ENCODE results near the gene HOXA3. TPM values are rescaled to one million over a fixed set of nuclear protein-coding genes. Genes with fewer than 3 reads are reported as not detected.

The HOXA3 gene
- total RNA-seq, 1 experiment from 2014 or later: not detected

DNA sequence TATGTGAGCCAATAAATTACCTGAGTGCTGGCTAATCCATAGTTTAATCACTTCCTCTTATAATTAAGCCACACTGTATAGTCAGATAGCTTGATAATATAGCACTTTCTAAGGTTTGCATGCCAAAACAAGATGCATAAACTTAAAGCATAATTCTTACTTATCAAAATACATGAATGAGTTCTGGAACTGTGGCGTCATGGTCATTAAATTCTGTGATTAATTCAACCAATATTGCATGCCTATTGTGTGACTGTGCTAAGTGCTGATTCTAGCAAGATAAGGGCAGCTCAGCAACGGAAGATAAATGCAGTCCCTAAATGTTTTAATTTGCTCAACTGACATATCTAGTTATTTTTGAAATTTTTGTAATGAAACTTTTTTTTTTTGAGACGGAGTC is 86.2 kb downstream of the HOXA3 start:
- no peak for ATAC-seq
- CTCF ChIA-PET: no interaction called here

DNA sequence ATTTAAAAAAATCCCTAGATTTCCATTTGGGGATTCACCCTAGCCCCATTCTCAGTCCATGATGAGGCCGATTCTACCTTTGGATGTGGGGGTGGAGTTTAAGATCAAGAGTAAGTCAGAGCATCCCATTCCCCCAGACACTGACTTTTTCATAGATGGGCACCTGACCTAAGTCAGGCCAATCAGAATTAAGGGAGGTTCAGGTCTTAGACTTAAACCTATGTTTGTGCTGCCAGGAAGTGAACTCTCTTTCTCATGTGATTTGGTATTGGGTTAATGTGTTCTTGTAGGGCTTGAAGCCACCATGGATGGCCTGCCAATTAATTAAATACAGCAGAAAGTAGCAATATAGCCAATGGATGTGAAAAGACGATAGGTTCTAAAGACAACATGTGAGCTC is 86.7 kb downstream of the HOXA3 start:
- ChIA-PET CTCF (no interaction called here), POLR2A (no interaction called here)
- TF ChIP-seq, protein P1, sequence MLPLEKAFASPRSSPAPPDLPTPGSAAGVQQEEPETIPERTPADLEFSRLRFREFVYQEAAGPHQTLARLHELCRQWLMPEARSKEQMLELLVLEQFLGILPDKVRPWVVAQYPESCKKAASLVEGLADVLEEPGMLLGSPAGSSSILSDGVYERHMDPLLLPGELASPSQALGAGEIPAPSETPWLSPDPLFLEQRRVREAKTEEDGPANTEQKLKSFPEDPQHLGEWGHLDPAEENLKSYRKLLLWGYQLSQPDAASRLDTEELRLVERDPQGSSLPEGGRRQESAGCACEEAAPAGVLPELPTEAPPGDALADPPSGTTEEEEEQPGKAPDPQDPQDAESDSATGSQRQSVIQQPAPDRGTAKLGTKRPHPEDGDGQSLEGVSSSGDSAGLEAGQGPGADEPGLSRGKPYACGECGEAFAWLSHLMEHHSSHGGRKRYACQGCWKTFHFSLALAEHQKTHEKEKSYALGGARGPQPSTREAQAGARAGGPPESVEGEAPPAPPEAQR (CRISPR knock-in tag; IDR thresholded peaks at IDR 0.05): no peak
- TF ChIP-seq, protein P2, sequence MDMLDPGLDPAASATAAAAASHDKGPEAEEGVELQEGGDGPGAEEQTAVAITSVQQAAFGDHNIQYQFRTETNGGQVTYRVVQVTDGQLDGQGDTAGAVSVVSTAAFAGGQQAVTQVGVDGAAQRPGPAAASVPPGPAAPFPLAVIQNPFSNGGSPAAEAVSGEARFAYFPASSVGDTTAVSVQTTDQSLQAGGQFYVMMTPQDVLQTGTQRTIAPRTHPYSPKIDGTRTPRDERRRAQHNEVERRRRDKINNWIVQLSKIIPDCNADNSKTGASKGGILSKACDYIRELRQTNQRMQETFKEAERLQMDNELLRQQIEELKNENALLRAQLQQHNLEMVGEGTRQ (CRISPR knock-in tag; IDR thresholded peaks at IDR 0.05): peak; percentile 24; the same call in 1 of the 2 replicates
- peaks cover 5% of the 10 kb centered on the region for H3K27me3 Mint-ChIP-seq (ENCODE audit: low read depth)
- no peak overlapping the region for H3K4me3 Mint-ChIP-seq
- H3K27ac Mint-ChIP-seq: no peak overlapping the region
- no peaks in the 10 kb centered on the region for H3K4me1 Mint-ChIP-seq
- H3K9me3 Mint-ChIP-seq: no peaks in the 10 kb centered on the region
- DNase-seq (ENCODE audit: low spot score) (no peak), ATAC-seq (no peak)
- no peaks in the 10 kb centered on the region for H3K36me3 Mint-ChIP-seq

More for the DNA sequence above, 86.2 kb downstream of the HOXA3 start:
- POLR2A ChIA-PET: no interaction called here
- no peak overlapping the region for H3K27ac Mint-ChIP-seq
- TF ChIP-seq JUN (CRISPR knock-in tag; IDR thresholded peaks at IDR 0.05) (no peak), NR3C1 (CRISPR knock-in tag; conservative IDR thresholded peaks at IDR 0.05; ENCODE audit: low read depth) (no peak), NFYB (CRISPR knock-in tag; conservative IDR thresholded peaks at IDR 0.05; ENCODE audit: low read depth) (no peak), EMX1 (CRISPR knock-in tag; IDR thresholded peaks at IDR 0.05) (no peak), HMGA2 (CRISPR knock-in tag; IDR thresholded peaks at IDR 0.05) (no peak), SP1 (CRISPR knock-in tag; conservative IDR thresholded peaks at IDR 0.05) (no peak), SMAD3 (CRISPR knock-in tag; IDR thresholded peaks at IDR 0.05; ENCODE audit: borderline replicate concordance) (no peak), MXD4 (CRISPR knock-in tag; IDR thresholded peaks at IDR 0.05; ENCODE audit: borderline replicate concordance) (no peak), JAZF1 (CRISPR knock-in tag; IDR thresholded peaks at IDR 0.05) (no peak)
- TF ChIP-seq, protein P3, sequence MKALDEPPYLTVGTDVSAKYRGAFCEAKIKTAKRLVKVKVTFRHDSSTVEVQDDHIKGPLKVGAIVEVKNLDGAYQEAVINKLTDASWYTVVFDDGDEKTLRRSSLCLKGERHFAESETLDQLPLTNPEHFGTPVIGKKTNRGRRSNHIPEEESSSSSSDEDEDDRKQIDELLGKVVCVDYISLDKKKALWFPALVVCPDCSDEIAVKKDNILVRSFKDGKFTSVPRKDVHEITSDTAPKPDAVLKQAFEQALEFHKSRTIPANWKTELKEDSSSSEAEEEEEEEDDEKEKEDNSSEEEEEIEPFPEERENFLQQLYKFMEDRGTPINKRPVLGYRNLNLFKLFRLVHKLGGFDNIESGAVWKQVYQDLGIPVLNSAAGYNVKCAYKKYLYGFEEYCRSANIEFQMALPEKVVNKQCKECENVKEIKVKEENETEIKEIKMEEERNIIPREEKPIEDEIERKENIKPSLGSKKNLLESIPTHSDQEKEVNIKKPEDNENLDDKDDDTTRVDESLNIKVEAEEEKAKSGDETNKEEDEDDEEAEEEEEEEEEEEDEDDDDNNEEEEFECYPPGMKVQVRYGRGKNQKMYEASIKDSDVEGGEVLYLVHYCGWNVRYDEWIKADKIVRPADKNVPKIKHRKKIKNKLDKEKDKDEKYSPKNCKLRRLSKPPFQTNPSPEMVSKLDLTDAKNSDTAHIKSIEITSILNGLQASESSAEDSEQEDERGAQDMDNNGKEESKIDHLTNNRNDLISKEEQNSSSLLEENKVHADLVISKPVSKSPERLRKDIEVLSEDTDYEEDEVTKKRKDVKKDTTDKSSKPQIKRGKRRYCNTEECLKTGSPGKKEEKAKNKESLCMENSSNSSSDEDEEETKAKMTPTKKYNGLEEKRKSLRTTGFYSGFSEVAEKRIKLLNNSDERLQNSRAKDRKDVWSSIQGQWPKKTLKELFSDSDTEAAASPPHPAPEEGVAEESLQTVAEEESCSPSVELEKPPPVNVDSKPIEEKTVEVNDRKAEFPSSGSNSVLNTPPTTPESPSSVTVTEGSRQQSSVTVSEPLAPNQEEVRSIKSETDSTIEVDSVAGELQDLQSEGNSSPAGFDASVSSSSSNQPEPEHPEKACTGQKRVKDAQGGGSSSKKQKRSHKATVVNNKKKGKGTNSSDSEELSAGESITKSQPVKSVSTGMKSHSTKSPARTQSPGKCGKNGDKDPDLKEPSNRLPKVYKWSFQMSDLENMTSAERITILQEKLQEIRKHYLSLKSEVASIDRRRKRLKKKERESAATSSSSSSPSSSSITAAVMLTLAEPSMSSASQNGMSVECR (CRISPR knock-in tag; IDR thresholded peaks at IDR 0.05; ENCODE audit: borderline replicate concordance): no peak
- TF ChIP-seq, protein P4, sequence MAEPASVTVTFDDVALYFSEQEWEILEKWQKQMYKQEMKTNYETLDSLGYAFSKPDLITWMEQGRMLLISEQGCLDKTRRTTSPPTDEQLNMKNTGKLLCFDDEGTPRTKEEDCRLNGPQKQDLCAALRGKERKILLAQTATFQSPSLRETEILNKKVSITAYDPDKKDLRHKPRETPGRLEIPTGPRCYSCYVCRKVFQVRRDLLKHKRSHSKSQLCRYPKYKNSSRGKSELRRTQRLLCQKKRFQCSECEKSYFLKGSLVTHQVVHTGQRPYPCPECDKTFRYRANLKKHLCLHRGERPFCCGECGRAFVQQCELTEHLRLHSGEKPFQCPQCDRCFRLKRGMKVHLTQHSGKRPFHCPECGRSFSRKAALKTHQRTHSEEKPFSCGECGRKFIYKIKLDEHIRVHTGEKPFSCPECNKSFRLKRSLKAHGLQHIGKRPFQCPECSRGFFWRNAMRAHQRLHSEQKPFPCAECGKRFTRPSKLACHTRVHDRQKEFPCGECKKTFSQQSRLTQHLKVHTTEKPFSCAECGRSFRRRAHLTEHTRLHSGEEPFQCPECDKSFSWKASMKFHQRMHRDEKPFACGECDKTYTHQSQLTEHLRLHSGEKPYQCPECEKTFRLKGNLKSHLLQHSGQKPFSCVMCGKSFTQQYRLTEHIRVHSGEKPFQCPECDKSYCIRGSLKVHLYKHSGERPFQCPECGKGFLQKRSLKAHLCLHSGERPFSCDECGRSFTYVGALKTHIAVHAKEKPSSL (CRISPR knock-in tag; conservative IDR thresholded peaks at IDR 0.05): no peak
- no peak for DNase-seq (ENCODE audit: low spot score)
- H3K9me3 Mint-ChIP-seq: no peaks in the 10 kb centered on the region
- H3K4me1 Mint-ChIP-seq: no peaks in the 10 kb centered on the region
- no peaks in the 10 kb centered on the region for H3K36me3 Mint-ChIP-seq
- H3K4me3 Mint-ChIP-seq: no peak overlapping the region
- H3K27me3 Mint-ChIP-seq (ENCODE audit: low read depth): peaks cover 5% of the 10 kb centered on the region

DNA sequence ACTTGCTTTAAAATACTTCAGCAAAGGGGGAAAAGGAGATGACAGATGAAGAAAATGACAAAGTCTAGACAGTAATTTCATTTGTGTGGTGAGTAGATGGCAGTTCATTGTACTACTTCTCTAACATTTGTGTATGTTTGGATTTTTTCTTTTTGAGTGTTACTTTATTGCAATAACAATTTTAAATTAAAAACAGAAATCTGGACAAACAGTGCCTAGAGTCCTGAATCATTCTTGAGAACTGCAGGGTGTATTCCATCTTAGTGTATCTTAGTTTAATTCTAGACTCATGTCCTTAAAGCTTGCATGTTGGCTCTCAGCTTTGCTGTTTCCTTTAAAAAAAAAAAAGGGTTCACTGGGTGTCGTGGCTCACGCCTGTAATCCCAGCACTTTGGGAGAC is 87.7 kb downstream of the HOXA3 start:
- CTCF ChIA-PET: interaction anchor here (1.5 kb wide), 1 partner anchor 12 kb away, joined by 6 read pairs; no protein-coding TSS in a partner anchor
- Mint-ChIP-seq H3K4me3 (no peak overlapping the region), H3K27ac (no peak overlapping the region), H3K4me1 (no peaks in the 10 kb centered on the region), H3K27me3 (ENCODE audit: low read depth) (peaks cover 9% of the 10 kb centered on the region), H3K36me3 (no peaks in the 10 kb centered on the region), H3K9me3 (no peaks in the 10 kb centered on the region)
- DNase-seq (ENCODE audit: low spot score): no peak
- ATAC-seq: no peak
- POLR2A ChIA-PET: interaction anchor here (0.7 kb wide), 1 partner anchor 35 kb away, joined by 5 read pairs; no protein-coding TSS in a partner anchor
- TF ChIP-seq JUN (CRISPR knock-in tag; IDR thresholded peaks at IDR 0.05): no peak
- no peak for TF ChIP-seq RORB (CRISPR knock-in tag; IDR thresholded peaks at IDR 0.05)
- no peak for TF ChIP-seq ZNF263 (CRISPR knock-in tag; IDR thresholded peaks at IDR 0.05; ENCODE audit: low read depth)
- no peak for TF ChIP-seq ESRRA (CRISPR knock-in tag; IDR thresholded peaks at IDR 0.05; ENCODE audit: borderline replicate concordance)
- no peak for TF ChIP-seq TEAD4 (CRISPR knock-in tag; IDR thresholded peaks at IDR 0.05)
- TF ChIP-seq, protein P5, sequence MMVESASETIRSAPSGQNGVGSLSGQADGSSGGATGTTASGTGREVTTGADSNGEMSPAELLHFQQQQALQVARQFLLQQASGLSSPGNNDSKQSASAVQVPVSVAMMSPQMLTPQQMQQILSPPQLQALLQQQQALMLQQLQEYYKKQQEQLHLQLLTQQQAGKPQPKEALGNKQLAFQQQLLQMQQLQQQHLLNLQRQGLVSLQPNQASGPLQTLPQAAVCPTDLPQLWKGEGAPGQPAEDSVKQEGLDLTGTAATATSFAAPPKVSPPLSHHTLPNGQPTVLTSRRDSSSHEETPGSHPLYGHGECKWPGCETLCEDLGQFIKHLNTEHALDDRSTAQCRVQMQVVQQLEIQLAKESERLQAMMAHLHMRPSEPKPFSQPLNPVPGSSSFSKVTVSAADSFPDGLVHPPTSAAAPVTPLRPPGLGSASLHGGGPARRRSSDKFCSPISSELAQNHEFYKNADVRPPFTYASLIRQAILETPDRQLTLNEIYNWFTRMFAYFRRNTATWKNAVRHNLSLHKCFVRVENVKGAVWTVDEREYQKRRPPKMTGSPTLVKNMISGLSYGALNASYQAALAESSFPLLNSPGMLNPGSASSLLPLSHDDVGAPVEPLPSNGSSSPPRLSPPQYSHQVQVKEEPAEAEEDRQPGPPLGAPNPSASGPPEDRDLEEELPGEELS (CRISPR knock-in tag; IDR thresholded peaks at IDR 0.05): no peak
- TF ChIP-seq, protein P6, sequence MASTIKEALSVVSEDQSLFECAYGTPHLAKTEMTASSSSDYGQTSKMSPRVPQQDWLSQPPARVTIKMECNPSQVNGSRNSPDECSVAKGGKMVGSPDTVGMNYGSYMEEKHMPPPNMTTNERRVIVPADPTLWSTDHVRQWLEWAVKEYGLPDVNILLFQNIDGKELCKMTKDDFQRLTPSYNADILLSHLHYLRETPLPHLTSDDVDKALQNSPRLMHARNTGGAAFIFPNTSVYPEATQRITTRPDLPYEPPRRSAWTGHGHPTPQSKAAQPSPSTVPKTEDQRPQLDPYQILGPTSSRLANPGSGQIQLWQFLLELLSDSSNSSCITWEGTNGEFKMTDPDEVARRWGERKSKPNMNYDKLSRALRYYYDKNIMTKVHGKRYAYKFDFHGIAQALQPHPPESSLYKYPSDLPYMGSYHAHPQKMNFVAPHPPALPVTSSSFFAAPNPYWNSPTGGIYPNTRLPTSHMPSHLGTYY (CRISPR knock-in tag; IDR thresholded peaks at IDR 0.05): no peak
- no peak for TF ChIP-seq GTF2I (CRISPR knock-in tag; conservative IDR thresholded peaks at IDR 0.05)
- no peak for TF ChIP-seq SP1 (CRISPR knock-in tag; conservative IDR thresholded peaks at IDR 0.05)
- TF ChIP-seq ZNF121 (CRISPR knock-in tag; IDR thresholded peaks at IDR 0.05): no peak

All from WTC11 (cell line).